Fibroblast of villous mesenchyme (primary cell): Measurements from ENCODE around the gene GPR42. TPM values are rescaled to one million over a fixed set of nuclear protein-coding genes. Genes with fewer than 3 reads are reported as not detected.
"Not testable (repeated sequence)": the region's sequence is repeated elsewhere in the genome, so short reads cannot be mapped to it uniquely, and the experiment has no call there.

ENCODE experiments used
- DNase-seq: peaks from one replicate; pipeline ENCODE4 v3.0.0-alpha.2; 2010; ENCODE audit warnings: low read depth
- H3K4me3 ChIP-seq: 2 replicates; pipeline ENCODE4 v1.5.1; 2011; ENCODE audit warnings: low read depth, mild to moderate bottlenecking, low read length
- total RNA-seq: library from RNA; depleted of rRNA; stranded (reverse); fragments of >200 nt; gene quantifications from 2 replicates; pipeline ENCODE4 v1.2.3, GENCODE V29; 2012
- TF ChIP-seq, protein P1 (sequence below): IDR thresholded peaks from 2 replicates; pipeline ENCODE4 v1.5.1; 2012; ENCODE audit warnings: low read depth, mild to moderate bottlenecking, low read length; ENCODE audit not compliant: insufficient read depth

The GPR42 gene
- total RNA-seq, 1 donor: not detected

DNA sequence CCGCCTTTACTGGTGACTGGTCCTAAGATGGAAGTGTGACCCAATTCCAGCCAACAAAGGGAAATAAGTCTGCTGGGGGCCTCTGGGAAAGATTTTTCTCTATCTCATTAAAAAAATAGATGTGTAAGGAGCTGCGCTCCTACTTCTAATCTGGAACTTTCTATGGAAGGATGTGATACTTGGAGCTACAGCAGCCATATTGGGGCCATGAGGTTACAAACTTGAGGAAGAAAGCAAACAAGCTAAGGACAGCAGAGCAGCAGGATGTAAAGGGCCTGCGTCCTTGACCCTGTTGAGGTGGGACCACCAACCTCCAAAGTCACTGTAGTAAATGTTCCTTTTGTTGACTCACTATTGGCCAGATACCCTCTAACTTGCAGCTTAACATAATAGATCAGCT lies 7.5 kb downstream of the GPR42 start:
- no peak overlapping the region for H3K4me3 ChIP-seq
- TF ChIP-seq, protein P1, sequence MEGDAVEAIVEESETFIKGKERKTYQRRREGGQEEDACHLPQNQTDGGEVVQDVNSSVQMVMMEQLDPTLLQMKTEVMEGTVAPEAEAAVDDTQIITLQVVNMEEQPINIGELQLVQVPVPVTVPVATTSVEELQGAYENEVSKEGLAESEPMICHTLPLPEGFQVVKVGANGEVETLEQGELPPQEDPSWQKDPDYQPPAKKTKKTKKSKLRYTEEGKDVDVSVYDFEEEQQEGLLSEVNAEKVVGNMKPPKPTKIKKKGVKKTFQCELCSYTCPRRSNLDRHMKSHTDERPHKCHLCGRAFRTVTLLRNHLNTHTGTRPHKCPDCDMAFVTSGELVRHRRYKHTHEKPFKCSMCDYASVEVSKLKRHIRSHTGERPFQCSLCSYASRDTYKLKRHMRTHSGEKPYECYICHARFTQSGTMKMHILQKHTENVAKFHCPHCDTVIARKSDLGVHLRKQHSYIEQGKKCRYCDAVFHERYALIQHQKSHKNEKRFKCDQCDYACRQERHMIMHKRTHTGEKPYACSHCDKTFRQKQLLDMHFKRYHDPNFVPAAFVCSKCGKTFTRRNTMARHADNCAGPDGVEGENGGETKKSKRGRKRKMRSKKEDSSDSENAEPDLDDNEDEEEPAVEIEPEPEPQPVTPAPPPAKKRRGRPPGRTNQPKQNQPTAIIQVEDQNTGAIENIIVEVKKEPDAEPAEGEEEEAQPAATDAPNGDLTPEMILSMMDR: no peak
- DNase-seq: no peak

DNA sequence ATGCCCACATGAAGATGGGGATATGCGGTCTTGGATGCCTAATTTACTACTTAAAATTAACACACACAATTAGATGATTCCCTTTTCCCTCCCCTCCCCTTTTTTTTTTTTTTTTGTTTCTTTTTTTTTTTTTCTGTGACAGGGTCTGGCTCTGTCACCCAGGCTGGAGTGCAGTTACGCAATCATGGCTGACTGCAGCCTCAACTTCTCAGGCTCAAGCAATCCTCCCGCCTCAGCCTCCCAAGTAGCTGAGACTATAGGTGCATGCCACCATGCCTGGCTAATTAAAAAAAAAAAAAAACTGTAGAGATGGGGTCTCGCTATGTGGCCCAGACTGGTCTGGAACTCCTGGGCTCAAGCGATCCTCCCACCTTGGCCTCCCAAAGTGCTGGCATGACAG lies 8.7 kb downstream of the GPR42 start:
- H3K4me3 ChIP-seq, DNase-seq: not testable (repeated sequence)

DNA sequence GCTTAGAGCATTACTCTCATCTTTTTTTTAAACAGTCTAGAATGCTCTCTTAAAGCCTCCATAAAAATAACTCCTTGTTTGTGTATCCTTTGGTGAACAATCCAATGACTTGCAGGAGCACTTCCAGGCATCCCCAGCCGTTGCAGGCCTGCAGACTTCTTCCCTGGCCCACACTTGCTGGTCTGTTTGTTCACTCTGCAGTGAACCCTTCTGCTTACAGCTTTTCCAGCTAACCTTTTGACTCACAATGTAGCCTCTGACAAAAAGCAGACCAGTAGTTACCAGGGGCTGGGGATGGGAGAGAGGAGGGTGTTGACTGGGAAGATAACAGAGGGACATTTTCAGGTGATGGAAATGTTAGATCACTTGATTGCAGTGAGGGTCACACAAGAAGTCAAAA lies 9.1 kb downstream of the GPR42 start:
- H3K4me3 ChIP-seq: no peak overlapping the region
- no peak for DNase-seq
- TF ChIP-seq, protein P1: no peak

DNA sequence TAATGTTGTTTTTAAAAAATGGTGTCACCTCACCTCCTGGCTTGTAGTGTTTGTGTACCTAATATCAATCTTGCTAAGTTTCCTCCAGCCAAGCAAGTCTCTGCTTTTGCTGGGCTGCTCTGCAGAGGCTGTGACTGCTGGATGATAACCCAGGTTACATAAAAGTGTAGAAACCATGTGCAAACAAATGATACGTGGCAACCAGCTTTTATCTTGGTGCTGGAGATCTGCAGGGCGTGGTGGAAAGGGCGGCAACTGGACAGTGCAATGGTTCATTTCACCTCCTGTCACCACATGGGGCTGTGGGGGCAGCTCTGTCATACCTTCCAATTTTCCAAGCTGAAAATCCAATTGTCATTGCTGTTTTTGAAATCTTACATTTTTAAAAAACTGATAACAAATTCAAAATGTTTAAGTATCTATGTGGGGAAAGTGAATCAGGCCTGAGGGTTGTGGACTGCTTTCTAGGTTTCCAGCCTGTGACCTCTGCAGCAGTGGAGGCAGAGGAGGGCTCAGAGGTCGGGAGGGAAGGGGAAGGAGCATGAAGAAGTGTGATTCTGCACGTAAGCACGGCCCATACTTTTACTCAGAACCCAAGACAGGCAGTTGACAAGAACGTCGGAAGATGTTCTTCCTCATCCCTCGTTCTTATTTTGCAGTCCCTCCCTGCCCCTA lies 9.7 kb downstream of the GPR42 start:
- TF ChIP-seq, protein P1: no peak
- no peak for DNase-seq
- no peak overlapping the region for H3K4me3 ChIP-seq

DNA sequence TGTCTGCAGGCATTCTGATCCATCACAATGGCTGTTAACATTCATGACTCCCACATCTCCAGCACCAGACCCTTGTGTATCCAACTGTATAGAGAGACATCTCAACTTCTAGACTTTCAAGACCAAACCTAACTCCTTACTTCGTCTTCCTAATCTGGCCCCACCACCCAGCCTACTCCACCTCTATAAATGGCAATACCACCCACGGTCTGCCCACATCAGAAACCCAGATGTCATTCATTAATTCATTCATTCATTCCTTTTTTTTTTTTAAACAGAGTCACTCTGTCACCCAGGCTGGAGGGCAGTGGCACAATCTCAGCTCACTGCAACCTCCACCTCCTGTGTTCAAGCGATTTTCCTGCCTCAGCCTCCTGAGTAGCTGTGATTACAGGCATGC lies 10.4 kb downstream of the GPR42 start:
- no peak for DNase-seq
- H3K4me3 ChIP-seq: no peak overlapping the region
- TF ChIP-seq, protein P1: no peak

DNA sequence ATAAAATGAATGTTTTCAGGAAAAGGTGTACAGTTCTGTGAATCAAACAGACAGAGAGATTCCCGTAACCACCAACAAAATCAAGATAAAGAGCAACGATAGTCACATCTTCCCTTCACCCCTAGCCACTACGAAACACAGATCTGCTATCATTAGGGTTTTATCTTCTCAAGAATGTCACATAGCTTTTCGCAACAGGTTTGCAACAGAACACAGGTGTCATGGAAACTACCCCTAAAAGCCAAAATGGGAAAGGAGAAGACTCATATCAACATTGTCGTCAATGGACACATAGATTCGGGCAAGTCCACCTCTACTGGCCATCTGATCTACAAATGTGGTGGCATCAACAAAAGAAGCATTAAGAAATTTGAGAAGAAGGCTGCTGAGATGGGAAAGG lies 11.1 kb downstream of the GPR42 start:
- no peak for DNase-seq
- TF ChIP-seq, protein P1: no peak
- H3K4me3 ChIP-seq: no peak overlapping the region

DNA sequence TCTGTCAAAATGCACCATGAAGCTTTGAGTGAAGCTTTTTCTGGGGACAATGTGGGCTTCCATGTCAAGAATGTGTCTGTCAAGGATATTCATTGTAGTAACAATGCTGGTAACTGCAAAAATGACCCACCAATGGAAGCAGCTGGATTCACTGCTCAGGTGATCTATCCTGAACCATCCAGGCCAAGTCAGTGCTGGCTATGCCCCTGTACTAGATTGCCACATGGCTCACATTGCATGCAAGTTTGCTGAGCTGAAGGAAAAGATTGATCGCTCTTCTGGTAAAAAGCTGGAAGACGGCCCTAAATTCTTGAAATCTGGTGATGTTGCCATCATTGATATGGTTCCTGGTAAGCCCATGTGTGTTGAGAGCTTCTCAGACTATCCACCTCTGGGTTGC lies 12.7 kb downstream of the GPR42 start:
- TF ChIP-seq, protein P1: no peak
- H3K4me3 ChIP-seq: no peak overlapping the region
- no peak for DNase-seq
